ENCODE measurements around the gene DES. TPM values are rescaled to one million over a fixed set of nuclear protein-coding genes. Genes with fewer than 3 reads are reported as not detected.

The DES gene
- total RNA-seq, 1 experiment from 2014 or later: not detected

DNA sequence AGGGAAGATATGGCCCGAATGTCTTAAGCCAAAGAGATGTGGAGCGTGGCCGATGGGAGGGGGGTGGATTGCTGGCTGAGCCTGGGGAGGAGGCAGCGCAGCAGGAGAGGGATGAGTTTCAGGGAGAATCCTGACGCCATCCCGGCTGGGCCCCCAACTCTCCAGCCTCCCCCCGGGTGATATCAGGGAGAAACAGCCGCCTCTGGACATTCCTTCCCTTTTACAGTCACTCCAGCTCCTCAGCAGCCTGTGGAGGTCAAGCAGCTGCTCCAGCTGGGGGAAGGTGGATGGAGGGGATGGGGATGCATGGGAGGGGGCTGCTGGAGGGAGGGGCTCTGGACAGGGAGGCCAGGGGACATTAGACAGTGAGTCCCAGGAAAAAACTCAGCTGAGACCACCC is 9.5 kb upstream of the DES start:
- H3K4me1 ChIP-seq (ENCODE audit: low read length): no peaks in the 10 kb centered on the region
- no peak overlapping the region for H2AFZ ChIP-seq (ENCODE audit: low read length)
- no peaks in the 10 kb centered on the region for H3K9me2 ChIP-seq (replicated peaks; ENCODE audit: insufficient read depth, low read length)
- H3K27me3 ChIP-seq (ENCODE audit: low read length): no peaks in the 10 kb centered on the region
- no peaks in the 10 kb centered on the region for H3K9me3 ChIP-seq (ENCODE audit: low read length)
- DNase-seq: no peak
- no peaks in the 10 kb centered on the region for H3K79me2 ChIP-seq (ENCODE audit: low read length)
- H4K20me1 ChIP-seq (ENCODE audit: insufficient read depth, low read depth, low read length): no peaks in the 10 kb centered on the region
- H3K36me3 ChIP-seq (ENCODE audit: insufficient read depth, low read length): no peaks in the 10 kb centered on the region
- H3K4me3 ChIP-seq (ENCODE audit: low read length): no peak overlapping the region
- no peak overlapping the region for H3K27ac ChIP-seq (ENCODE audit: low read length)
- H3K4me2 ChIP-seq (ENCODE audit: low read depth, low read length, poor library complexity, severe bottlenecking): no peak overlapping the region
- H3K9ac ChIP-seq (ENCODE audit: low read length): no peak overlapping the region

DNA sequence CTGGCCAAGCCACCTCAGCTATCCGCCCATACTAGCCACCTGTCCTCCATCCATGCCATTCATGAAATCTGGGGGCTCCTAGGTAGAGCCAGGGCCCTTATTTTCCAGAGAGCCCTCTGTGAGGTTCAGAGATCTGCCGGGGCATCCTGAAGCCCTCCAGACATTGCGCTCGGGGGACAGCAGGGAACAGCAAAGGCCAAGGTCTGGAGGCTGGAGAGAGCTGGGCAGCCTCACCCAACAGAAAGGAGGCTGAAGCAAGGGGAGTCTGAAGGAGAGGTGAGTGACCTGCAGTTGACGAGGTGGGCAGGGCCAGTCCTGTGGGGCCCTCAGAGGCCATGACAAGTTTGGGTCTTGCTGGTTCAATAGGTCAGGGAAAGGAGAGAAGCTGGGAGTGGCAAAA is 8.6 kb upstream of the DES start:
- Histone ChIP-seq H3K9ac (ENCODE audit: low read length) (no peak overlapping the region), H3K4me3 (ENCODE audit: low read length) (no peak overlapping the region), H3K9me3 (ENCODE audit: low read length) (no peaks in the 10 kb centered on the region), H3K9me2 (replicated peaks; ENCODE audit: insufficient read depth, low read length) (no peaks in the 10 kb centered on the region), H4K20me1 (ENCODE audit: insufficient read depth, low read depth, low read length) (no peaks in the 10 kb centered on the region), H3K27me3 (ENCODE audit: low read length) (no peaks in the 10 kb centered on the region), H3K4me2 (ENCODE audit: low read depth, low read length, poor library complexity, severe bottlenecking) (no peak overlapping the region), H3K79me2 (ENCODE audit: low read length) (no peaks in the 10 kb centered on the region), H2AFZ (ENCODE audit: low read length) (no peak overlapping the region), H3K27ac (ENCODE audit: low read length) (no peak overlapping the region), H3K4me1 (ENCODE audit: low read length) (no peaks in the 10 kb centered on the region), H3K36me3 (ENCODE audit: insufficient read depth, low read length) (no peaks in the 10 kb centered on the region)
- no peak for DNase-seq

DNA sequence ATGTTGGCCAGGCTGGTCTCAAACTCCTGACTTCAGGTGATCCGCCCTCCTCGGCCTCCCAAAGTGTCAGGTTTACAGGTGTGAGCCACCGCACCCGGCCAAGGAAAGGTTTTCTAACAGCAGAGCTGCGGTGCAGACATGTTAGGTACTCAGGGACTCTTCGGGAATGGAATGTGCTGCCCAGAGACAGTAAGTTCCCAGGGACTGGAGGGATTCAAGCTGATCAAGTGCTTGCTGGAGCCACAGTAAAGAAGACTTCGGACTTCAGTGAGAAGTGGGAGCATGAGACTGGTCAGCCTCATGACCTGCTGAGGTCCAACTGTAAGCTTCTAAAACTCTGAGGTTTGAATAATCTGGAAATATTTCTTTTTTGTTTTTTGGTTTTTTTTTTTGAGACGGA is 7.8 kb upstream of the DES start:
- H3K4me3 ChIP-seq (ENCODE audit: low read length): no peak overlapping the region
- no peaks in the 10 kb centered on the region for H3K9me3 ChIP-seq (ENCODE audit: low read length)
- no peaks in the 10 kb centered on the region for H3K4me1 ChIP-seq (ENCODE audit: low read length)
- no peaks in the 10 kb centered on the region for H3K9me2 ChIP-seq (replicated peaks; ENCODE audit: insufficient read depth, low read length)
- H3K9ac ChIP-seq (ENCODE audit: low read length): no peak overlapping the region
- no peaks in the 10 kb centered on the region for H3K36me3 ChIP-seq (ENCODE audit: insufficient read depth, low read length)
- H3K79me2 ChIP-seq (ENCODE audit: low read length): no peaks in the 10 kb centered on the region
- no peak overlapping the region for H2AFZ ChIP-seq (ENCODE audit: low read length)
- H3K27me3 ChIP-seq (ENCODE audit: low read length): no peaks in the 10 kb centered on the region
- H3K27ac ChIP-seq (ENCODE audit: low read length): no peak overlapping the region
- DNase-seq: no peak
- no peaks in the 10 kb centered on the region for H4K20me1 ChIP-seq (ENCODE audit: insufficient read depth, low read depth, low read length)
- no peak overlapping the region for H3K4me2 ChIP-seq (ENCODE audit: low read depth, low read length, poor library complexity, severe bottlenecking)

DNA sequence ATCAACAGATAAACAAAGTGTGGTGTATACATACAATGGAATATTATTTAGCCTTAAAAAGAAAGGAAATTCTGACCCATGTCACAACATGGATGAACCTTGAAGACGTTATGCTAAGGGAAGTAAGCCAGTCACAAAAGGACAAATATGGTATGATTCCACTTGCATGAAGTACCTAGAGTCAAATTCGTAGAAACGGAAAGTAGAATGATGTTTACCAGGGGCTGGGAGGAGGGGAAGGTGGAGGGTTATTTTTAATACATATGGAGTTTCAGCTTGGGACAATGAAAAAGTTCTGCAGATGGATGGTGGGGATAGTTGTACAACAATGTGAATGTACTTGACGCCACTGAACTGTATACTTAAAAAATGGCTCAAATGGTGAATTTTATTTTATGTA is 3.3 kb upstream of the DES start:
- H3K9me3 ChIP-seq (ENCODE audit: low read length): no peaks in the 10 kb centered on the region
- H3K4me1 ChIP-seq (ENCODE audit: low read length): no peaks in the 10 kb centered on the region
- no peaks in the 10 kb centered on the region for H3K9me2 ChIP-seq (replicated peaks; ENCODE audit: insufficient read depth, low read length)
- no peaks in the 10 kb centered on the region for H3K79me2 ChIP-seq (ENCODE audit: low read length)
- H3K36me3 ChIP-seq (ENCODE audit: insufficient read depth, low read length): no peaks in the 10 kb centered on the region
- DNase-seq: no peak
- no peaks in the 10 kb centered on the region for H4K20me1 ChIP-seq (ENCODE audit: insufficient read depth, low read depth, low read length)
- no peak overlapping the region for H2AFZ ChIP-seq (ENCODE audit: low read length)
- no peak overlapping the region for H3K4me3 ChIP-seq (ENCODE audit: low read length)
- H3K4me2 ChIP-seq (ENCODE audit: low read depth, low read length, poor library complexity, severe bottlenecking): no peak overlapping the region
- H3K9ac ChIP-seq (ENCODE audit: low read length): no peak overlapping the region
- H3K27ac ChIP-seq (ENCODE audit: low read length): no peak overlapping the region
- no peaks in the 10 kb centered on the region for H3K27me3 ChIP-seq (ENCODE audit: low read length)

DNA sequence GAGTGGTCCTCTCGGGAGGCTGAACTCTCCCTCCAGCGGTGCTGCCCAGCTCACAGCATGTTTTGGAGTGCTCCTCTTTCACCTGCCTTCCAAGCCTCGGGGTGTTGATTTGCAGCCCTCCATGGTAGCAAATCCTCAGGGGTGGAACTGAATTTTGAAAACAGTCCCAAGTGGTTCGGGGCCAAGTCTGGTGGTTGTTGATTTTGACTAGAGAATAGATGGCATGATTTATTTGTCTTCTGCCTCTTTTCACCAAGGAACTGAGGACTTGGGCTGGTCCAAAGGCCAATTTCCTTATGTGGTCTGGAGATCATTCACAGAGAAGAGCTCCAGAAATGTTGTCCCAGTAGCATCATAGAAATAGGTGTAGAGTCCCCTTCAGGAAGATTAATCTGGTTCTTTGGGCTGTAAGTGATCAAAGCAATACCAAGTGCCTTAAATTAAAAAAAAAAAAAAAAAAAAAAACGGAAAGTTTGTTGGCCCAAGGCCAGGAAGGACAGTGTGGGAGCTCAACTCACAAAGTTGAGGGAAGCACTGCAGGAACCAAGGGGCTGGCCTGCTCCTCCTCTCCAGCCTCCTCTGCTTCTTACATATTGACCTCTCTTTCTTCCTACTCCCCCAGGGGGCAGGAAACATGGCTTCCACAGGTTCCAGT is 2.5 kb upstream of the DES start:
- no peak for DNase-seq
- H3K36me3 ChIP-seq (ENCODE audit: insufficient read depth, low read length): no peaks in the 10 kb centered on the region
- no peak overlapping the region for H2AFZ ChIP-seq (ENCODE audit: low read length)
- no peaks in the 10 kb centered on the region for H4K20me1 ChIP-seq (ENCODE audit: insufficient read depth, low read depth, low read length)
- H3K4me3 ChIP-seq (ENCODE audit: low read length): no peak overlapping the region
- no peaks in the 10 kb centered on the region for H3K27me3 ChIP-seq (ENCODE audit: low read length)
- no peak overlapping the region for H3K4me2 ChIP-seq (ENCODE audit: low read depth, low read length, poor library complexity, severe bottlenecking)
- no peaks in the 10 kb centered on the region for H3K9me2 ChIP-seq (replicated peaks; ENCODE audit: insufficient read depth, low read length)
- H3K9me3 ChIP-seq (ENCODE audit: low read length): no peaks in the 10 kb centered on the region
- no peaks in the 10 kb centered on the region for H3K79me2 ChIP-seq (ENCODE audit: low read length)
- H3K9ac ChIP-seq (ENCODE audit: low read length): no peak overlapping the region
- H3K4me1 ChIP-seq (ENCODE audit: low read length): no peaks in the 10 kb centered on the region
- H3K27ac ChIP-seq (ENCODE audit: low read length): no peak overlapping the region

DNA sequence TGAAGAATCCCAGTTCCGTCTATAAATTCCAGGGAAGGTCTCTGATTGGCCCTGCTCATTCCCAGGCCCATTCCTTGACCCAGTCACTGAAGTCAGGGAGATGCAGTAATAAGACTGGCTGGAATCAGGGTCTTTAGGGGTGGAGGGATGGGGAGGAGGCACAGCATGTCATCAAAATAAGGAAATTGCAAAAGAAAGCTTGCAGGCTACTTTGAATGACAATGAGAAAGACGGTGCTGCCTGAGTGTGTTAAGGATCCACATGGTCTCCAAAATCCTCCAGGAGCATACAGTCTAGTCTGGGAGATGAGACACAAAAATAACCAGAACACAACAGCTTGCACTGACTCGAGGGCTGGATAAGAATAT is 2.0 kb upstream of the DES start:
- Histone ChIP-seq H3K9me3 (ENCODE audit: low read length) (no peaks in the 10 kb centered on the region), H2AFZ (ENCODE audit: low read length) (no peak overlapping the region), H3K27ac (ENCODE audit: low read length) (no peak overlapping the region), H3K79me2 (ENCODE audit: low read length) (no peaks in the 10 kb centered on the region), H3K27me3 (ENCODE audit: low read length) (no peaks in the 10 kb centered on the region), H3K9ac (ENCODE audit: low read length) (no peak overlapping the region), H3K4me3 (ENCODE audit: low read length) (no peak overlapping the region), H3K4me1 (ENCODE audit: low read length) (no peaks in the 10 kb centered on the region), H3K36me3 (ENCODE audit: insufficient read depth, low read length) (no peaks in the 10 kb centered on the region), H3K4me2 (ENCODE audit: low read depth, low read length, poor library complexity, severe bottlenecking) (no peak overlapping the region), H4K20me1 (ENCODE audit: insufficient read depth, low read depth, low read length) (no peaks in the 10 kb centered on the region), H3K9me2 (replicated peaks; ENCODE audit: insufficient read depth, low read length) (no peaks in the 10 kb centered on the region)
- no peak for DNase-seq

DNA sequence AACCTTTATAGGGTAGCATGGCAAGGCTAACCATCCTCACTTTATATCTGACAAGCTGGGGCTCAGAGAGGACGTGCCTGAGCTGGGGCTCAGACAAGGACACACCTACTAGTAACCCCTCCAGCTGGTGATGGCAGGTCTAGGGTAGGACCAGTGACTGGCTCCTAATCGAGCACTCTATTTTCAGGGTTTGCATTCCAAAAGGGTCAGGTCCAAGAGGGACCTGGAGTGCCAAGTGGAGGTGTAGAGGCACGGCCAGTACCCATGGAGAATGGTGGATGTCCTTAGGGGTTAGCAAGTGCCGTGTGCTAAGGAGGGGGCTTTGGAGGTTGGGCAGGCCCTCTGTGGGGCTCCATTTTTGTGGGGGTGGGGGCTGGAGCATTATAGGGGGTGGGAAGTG is 1.2 kb upstream of the DES start:
- Histone ChIP-seq H2AFZ (ENCODE audit: low read length) (no peak overlapping the region), H3K4me2 (ENCODE audit: low read depth, low read length, poor library complexity, severe bottlenecking) (no peak overlapping the region), H3K9me3 (ENCODE audit: low read length) (no peaks in the 10 kb centered on the region), H3K27ac (ENCODE audit: low read length) (no peak overlapping the region), H3K9ac (ENCODE audit: low read length) (no peak overlapping the region), H3K4me1 (ENCODE audit: low read length) (no peaks in the 10 kb centered on the region), H3K79me2 (ENCODE audit: low read length) (no peaks in the 10 kb centered on the region), H3K9me2 (replicated peaks; ENCODE audit: insufficient read depth, low read length) (no peaks in the 10 kb centered on the region), H4K20me1 (ENCODE audit: insufficient read depth, low read depth, low read length) (no peaks in the 10 kb centered on the region), H3K36me3 (ENCODE audit: insufficient read depth, low read length) (no peaks in the 10 kb centered on the region), H3K4me3 (ENCODE audit: low read length) (no peak overlapping the region), H3K27me3 (ENCODE audit: low read length) (no peaks in the 10 kb centered on the region)
- DNase-seq: no peak

DNA sequence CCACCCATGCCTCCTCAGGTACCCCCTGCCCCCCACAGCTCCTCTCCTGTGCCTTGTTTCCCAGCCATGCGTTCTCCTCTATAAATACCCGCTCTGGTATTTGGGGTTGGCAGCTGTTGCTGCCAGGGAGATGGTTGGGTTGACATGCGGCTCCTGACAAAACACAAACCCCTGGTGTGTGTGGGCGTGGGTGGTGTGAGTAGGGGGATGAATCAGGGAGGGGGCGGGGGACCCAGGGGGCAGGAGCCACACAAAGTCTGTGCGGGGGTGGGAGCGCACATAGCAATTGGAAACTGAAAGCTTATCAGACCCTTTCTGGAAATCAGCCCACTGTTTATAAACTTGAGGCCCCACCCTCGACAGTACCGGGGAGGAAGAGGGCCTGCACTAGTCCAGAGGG is 803 bp upstream of the DES start:
- DNase-seq: no peak
- H3K9me3 ChIP-seq (ENCODE audit: low read length): no peaks in the 10 kb centered on the region
- H3K27me3 ChIP-seq (ENCODE audit: low read length): no peaks in the 10 kb centered on the region
- H2AFZ ChIP-seq (ENCODE audit: low read length): no peak overlapping the region
- H3K79me2 ChIP-seq (ENCODE audit: low read length): no peaks in the 10 kb centered on the region
- H3K9ac ChIP-seq (ENCODE audit: low read length): no peak overlapping the region
- H3K4me1 ChIP-seq (ENCODE audit: low read length): no peaks in the 10 kb centered on the region
- H4K20me1 ChIP-seq (ENCODE audit: insufficient read depth, low read depth, low read length): no peaks in the 10 kb centered on the region
- H3K36me3 ChIP-seq (ENCODE audit: insufficient read depth, low read length): no peaks in the 10 kb centered on the region
- H3K27ac ChIP-seq (ENCODE audit: low read length): no peak overlapping the region
- no peak overlapping the region for H3K4me3 ChIP-seq (ENCODE audit: low read length)
- H3K4me2 ChIP-seq (ENCODE audit: low read depth, low read length, poor library complexity, severe bottlenecking): no peak overlapping the region
- no peaks in the 10 kb centered on the region for H3K9me2 ChIP-seq (replicated peaks; ENCODE audit: insufficient read depth, low read length)

DNA sequence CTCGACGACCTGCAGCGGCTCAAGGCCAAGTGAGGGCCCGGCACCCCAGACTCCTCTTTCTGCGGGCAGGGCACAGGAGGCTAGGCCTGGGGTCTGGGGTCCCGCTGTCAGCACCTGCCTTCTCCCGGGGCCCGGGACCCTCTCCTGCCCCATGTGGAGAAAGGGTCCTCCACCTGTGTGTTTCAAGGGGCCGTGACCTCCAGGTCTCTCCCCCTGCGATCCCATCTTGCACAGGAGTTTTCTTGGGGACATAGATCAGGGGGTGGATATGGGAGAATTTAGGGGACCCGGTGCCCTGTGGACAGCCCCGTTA is 791 bp downstream of the DES start:
- H3K36me3 ChIP-seq (ENCODE audit: insufficient read depth, low read length): no peaks in the 10 kb centered on the region
- H3K4me1 ChIP-seq (ENCODE audit: low read length): no peaks in the 10 kb centered on the region
- H3K79me2 ChIP-seq (ENCODE audit: low read length): no peaks in the 10 kb centered on the region
- no peak overlapping the region for H3K27ac ChIP-seq (ENCODE audit: low read length)
- no peaks in the 10 kb centered on the region for H3K9me2 ChIP-seq (replicated peaks; ENCODE audit: insufficient read depth, low read length)
- DNase-seq: no peak
- H2AFZ ChIP-seq (ENCODE audit: low read length): no peak overlapping the region
- H3K27me3 ChIP-seq (ENCODE audit: low read length): no peaks in the 10 kb centered on the region
- H3K4me3 ChIP-seq (ENCODE audit: low read length): no peak overlapping the region
- H4K20me1 ChIP-seq (ENCODE audit: insufficient read depth, low read depth, low read length): no peaks in the 10 kb centered on the region
- H3K9me3 ChIP-seq (ENCODE audit: low read length): no peaks in the 10 kb centered on the region
- no peak overlapping the region for H3K9ac ChIP-seq (ENCODE audit: low read length)
- H3K4me2 ChIP-seq (ENCODE audit: low read depth, low read length, poor library complexity, severe bottlenecking): no peak overlapping the region

Measured in Karpas-422 (cell line).